GM13977 (cell line): ENCODE data around the gene NCOA7.
A peak's percentile ranks its signal among the peaks of the same experiment; 100 is the strongest.

Experiments
- DNase-seq: peaks from one replicate; pipeline ENCODE4 v3.0.0; 2012; ENCODE audit warnings: low spot score
- in situ Hi-C: fragments of 300-500 bp; cut with MboI; formaldehyde crosslinking; loops from one replicate; pipeline ENCODE4 v1.12.0; 2022; ENCODE audit warnings: low sequenced_read_pairs, low pct_unique_long_range_greater_than_20kb, mixed read lengths, inconsistent platforms; ENCODE audit not compliant: unreplicated experiment
- TF ChIP-seq, protein P1 (sequence below): IDR thresholded peaks from 2 replicates; pipeline ENCODE4 v1.5.1; 2012; ENCODE audit warnings: mild to moderate bottlenecking, control low read depth; ENCODE audit not compliant: insufficient read depth; ENCODE audit errors: extremely low read depth, missing control alignments

NCOA7 gene

DNA sequence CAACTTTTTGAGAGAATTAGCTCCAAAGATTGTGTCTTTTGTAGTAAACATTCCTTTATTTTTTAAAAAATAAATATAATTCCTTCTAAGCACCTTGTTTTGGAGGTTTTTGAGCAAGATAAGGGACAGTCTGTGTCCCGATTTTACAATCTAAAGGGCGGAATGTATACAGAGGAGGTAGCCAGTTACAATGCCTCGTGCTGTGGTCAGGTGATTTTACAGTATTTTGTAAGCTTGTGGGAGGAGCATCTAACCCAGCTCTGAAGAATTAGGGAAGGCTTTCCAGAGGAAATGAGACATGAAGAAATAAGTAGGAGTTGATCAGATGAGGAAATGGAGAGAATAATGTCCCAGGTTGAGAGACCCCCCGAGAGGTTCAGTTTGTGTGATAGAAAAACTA is 167.1 kb downstream of the NCOA7 start:
- peak; percentile 37 for DNase-seq
- in situ Hi-C loops, result loop anchor here (25.0 kb wide), 1 partner anchor 646 kb away; the partner anchor contains the start of gene HDDC2
- TF ChIP-seq, protein P1, sequence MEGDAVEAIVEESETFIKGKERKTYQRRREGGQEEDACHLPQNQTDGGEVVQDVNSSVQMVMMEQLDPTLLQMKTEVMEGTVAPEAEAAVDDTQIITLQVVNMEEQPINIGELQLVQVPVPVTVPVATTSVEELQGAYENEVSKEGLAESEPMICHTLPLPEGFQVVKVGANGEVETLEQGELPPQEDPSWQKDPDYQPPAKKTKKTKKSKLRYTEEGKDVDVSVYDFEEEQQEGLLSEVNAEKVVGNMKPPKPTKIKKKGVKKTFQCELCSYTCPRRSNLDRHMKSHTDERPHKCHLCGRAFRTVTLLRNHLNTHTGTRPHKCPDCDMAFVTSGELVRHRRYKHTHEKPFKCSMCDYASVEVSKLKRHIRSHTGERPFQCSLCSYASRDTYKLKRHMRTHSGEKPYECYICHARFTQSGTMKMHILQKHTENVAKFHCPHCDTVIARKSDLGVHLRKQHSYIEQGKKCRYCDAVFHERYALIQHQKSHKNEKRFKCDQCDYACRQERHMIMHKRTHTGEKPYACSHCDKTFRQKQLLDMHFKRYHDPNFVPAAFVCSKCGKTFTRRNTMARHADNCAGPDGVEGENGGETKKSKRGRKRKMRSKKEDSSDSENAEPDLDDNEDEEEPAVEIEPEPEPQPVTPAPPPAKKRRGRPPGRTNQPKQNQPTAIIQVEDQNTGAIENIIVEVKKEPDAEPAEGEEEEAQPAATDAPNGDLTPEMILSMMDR, result no peak

DNA sequence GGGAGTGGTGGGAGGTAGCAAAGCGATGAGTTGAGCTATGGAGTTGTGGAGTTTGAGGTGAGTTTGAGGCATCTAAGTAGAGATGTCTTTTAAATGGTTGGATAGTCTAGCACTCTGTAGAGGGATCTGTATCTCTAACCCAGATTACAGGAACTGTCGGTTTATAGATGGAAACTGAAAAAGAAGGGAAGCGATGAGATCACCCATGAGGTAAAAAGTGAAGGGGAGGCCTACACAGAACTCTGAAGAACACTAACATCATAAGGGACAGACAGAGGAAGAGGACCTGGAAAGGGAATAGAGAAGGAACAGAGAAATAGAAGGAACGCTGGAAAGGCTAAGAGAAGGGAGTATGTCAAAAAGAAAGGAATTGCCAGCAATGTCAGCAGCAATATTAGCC is 168.3 kb downstream of the NCOA7 start:
- no peak for DNase-seq
- TF ChIP-seq, protein P1, result no peak
- in situ Hi-C loops, result loop anchor here (25.0 kb wide), 1 partner anchor 647 kb away; the partner anchor contains the start of gene HDDC2

DNA sequence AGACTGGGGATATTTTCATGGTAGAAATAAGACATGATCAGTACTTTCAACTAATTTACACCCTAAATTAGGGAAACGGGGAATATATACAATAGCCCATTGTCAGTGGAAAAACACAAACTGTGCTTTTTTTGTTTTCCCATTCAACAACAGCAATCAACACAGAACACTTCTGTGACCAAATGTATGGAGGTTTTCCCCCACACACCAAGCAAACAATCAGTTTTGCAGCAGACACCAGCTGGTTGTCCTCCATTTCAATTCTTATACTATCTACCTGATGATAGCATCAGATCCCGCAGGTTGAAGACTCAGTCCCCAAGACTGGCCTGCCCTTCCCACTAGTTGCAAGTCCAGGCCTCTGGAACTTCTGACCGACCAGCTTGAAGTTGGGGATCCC is 170.4 kb downstream of the NCOA7 start:
- TF ChIP-seq, protein P1, result no peak
- no peak for DNase-seq
- in situ Hi-C loops, result loop anchor here (25.0 kb wide), 1 partner anchor 649 kb away; the partner anchor contains the start of gene HDDC2

DNA sequence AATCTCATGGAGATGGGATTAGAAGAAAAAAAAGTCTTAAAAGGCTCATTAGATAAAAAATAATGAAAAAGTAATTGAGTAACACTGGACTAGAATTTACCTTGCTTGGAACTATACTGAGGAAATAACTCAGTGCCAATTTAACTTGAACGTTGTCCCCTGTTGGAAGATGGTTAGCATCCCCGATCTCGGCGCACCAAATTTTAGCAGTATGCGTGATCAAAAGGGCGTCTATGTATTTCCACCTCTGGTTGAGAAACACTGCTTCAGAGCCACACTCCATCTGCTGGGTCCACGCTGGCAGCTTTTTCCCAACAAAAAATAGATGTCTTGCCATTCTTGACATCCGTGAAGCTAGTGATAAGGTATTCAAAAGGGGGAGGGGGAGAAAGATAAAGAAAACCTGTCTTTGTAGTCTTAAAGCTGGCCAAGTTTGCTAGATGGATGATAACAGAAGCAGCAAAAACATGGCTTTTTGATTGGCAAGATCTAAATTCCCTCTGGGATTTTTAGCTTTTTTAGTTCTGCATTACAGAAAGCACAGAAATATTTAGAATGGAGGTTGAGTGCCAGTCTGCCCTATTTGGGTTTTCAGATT is 172.2 kb downstream of the NCOA7 start:
- TF ChIP-seq, protein P1, result no peak
- in situ Hi-C loops, result loop anchor here (25.0 kb wide), 1 partner anchor 651 kb away; the partner anchor contains the start of gene HDDC2

DNA sequence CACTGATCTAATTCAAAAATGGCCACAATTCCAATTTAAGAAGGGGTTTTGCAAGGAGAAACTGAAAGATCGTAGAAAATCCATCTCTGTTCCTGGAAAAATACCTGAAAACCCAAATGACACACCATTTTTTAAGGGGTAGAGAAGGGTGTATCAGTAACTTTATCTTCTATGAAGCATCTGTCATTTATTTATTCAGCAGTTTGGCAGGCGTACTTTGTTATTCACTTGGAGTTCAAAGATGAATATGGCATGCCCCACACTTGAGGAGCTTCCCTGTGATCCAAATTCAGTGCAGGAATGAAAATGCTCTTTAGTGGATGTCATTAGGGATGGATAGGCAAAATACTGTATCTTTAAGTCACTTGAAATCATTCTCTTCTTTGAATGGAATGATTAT is 173.1 kb downstream of the NCOA7 start:
- in situ Hi-C loops, result loop anchor here (25.0 kb wide), 1 partner anchor 652 kb away; the partner anchor contains the start of gene HDDC2
- TF ChIP-seq, protein P1, result no peak
- no peak for DNase-seq

More for the DNA sequence above, 172.2 kb downstream of the NCOA7 start:
- no peak for DNase-seq

DNA sequence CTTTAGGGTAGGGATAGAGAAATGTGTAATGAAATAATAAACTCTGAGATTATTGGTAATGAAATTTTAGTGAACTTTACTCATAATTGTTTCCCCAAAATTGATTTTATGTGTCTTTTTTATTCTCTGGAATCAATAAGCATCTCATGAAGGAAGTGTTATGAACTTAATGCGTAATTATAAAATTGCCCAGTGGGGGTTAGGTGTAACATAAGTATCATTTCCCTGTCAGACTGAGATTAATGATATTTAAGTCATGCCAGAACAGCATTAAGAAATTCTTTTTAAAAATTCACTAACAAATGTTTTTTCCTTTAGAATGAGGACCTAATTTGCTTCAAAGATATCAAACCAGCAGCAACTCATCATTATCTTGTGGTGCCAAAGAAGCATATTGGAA is 175.8 kb downstream of the NCOA7 start:
- DNase-seq, result no peak
- TF ChIP-seq, protein P1, result no peak
- in situ Hi-C loops, result loop anchor here (25.0 kb wide), 1 partner anchor 654 kb away; the partner anchor contains the start of gene HDDC2

DNA sequence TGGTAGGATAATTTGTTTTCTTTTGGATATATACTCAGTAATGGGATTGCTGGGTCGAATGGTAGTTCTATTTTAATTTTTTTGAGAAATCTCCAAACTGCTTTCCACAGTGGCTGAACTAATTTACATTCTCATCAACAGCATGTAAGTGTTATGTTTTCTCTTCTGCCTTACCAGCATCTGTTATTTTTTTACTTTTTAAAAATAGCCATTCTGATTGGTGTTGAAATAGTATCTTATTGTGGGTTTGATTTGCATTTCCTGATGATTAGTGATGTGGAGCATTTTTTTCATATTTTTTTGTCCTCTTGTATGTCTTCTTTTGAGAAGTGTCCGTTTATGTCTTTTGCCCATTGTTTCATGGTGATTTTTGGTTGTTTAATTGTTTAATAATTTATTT is 177.7 kb downstream of the NCOA7 start:
- TF ChIP-seq, protein P1, result no peak
- in situ Hi-C loops, result loop anchor here (25.0 kb wide), 1 partner anchor 656 kb away; the partner anchor contains the start of gene HDDC2
- DNase-seq, result no peak
